HG03469 (cell line): ENCODE measurements around the gene EEFSEC.

ENCODE experiments used
- ATAC-seq: cut with Tn5 transposase; IDR thresholded peaks from one replicate; pipeline ENCODE4 v1.9.1; 2021; ENCODE audit warnings: mild to moderate bottlenecking, moderate library complexity, moderate number of reproducible peaks; ENCODE audit not compliant: unreplicated experiment

EEFSEC gene

DNA sequence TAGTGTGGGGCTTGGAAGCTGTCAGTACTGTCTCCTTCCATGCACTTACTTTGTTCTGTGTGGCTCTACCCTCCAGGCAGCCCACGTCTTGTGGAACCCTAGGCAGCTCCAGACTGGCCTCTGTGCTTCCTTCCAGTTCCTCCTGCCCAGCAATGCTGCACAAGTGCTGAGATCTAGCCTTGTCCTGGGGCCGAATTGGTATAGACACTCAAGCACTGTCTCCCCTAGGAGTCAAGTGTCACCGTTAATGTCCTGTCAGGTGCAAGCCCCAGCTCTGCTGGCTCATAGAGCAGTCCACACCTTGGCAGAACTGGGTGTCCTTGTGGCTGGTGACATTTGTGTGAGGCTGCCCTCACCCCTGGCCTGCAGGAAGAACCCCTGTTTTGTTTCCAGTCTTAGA, 130.1 kb downstream of the EEFSEC start:
- ATAC-seq, result no peak

DNA sequence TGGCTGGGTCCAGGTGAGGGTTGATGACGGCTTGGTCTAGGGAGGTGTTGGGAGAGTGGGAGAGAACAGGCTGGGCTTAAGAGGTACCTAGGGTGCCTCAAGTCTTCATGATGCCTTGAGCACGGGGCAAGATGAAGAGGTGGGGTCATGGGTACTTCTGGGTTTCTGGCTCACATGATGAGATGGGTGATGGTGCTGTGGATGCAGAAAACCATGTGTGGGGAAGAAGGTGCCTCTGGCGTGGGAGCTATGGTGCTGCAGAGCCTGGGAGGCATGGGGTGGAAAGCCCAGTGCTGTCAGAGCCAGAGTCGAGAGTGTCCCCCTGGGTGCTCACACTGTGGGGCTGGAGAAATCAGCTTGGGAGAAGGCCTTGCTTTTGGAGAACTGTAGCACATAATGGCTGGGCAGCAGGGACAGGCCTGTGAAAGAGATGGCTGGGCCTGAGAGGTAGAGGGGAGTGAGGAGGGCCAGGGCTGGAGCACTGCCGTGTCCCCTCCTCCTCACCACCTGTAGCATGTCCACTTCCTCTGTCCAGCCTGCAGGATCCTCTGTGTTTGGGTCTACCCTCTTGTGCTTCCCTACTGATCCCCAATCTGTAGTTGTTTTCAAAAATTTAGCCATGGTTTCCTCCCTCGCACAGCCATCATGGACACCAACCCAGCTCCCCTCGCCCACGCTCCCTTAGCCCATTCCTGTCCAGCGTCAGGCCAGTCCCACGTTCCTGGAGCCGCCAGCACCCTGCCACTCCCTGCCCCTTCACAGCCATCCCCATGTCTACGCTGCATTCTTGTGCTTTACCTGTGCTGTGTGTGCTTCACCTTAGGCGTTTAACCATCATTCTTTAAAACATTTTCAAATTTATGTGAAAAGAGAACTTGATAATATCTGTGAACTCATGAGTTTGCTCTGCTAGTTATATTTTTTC, 132.0 kb downstream of the EEFSEC start:
- ATAC-seq, result no peak

DNA sequence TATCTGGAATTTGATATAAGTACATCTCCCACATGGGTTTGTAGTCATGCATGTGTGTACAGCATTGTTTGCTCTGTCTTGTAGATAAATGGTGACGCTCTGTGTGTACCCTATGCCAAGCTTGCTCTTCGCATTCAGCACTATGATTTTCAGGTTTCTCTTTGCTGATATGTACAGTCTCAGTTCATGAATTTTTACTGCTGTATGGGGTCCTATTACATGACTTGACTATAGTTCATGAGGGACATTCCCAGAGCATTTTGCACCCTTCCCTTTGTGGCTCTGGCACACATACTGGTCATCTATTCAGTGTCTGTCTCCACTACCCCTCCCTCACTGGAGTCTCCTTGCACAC, 132.7 kb downstream of the EEFSEC start:
- ATAC-seq, result no peak

DNA sequence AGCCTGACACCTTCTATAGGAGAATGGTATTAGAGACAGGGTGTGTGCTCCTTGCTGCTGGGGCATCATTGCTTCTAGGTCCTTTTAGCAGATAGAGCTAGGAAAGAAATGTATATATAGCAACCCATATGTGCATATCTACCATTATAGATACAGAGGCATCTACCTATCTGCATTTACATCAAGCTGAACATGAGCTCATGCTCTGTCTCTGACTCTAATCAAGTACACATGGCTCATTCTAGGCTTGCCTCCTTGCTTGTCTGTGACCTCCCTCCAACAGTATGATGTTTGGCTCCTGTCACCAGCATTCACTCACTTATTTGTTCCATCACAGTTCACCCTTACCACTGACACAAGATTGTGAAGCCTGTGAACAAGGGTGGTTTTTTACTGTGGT, 133.4 kb downstream of the EEFSEC start:
- ATAC-seq, result no peak

DNA sequence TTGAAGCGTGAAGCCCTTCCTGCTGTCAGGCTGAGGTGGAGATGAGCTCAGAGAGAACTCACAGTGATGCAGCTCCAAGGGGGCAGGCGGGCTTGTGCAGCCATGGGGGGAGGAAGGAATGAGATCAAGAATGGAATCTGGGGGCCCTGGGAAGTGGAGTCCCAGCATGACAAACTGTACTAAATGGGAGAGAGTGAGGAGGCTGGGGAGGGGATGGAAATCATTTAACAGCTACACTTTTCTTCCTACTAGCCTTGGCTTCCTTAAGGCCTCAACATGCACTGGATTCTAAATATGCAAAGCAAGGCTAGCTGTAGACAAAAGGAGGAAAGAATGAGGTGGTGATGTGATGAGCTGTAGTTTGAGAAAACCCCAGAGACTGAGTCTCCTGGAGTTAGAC, 133.9 kb downstream of the EEFSEC start:
- ATAC-seq, result no peak

DNA sequence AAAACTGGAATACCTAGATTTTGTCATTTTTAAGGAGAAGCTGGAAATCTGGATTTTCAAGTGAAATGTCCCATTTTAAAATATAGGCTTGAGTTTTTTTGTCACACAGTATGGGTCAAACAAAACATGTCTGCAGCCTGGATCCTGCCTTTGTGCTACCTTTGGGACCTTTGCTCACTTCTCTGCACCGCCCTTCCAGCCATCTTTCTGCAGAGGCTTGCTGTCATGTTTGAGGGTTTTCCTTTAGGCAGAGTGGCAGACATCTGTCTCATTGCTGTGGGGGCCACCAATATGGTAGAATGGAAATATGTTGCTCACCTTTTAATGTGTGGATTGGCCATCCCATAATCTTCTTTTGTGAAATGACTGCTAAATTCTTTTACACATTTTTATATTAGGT, 136.3 kb downstream of the EEFSEC start:
- no peak for ATAC-seq

DNA sequence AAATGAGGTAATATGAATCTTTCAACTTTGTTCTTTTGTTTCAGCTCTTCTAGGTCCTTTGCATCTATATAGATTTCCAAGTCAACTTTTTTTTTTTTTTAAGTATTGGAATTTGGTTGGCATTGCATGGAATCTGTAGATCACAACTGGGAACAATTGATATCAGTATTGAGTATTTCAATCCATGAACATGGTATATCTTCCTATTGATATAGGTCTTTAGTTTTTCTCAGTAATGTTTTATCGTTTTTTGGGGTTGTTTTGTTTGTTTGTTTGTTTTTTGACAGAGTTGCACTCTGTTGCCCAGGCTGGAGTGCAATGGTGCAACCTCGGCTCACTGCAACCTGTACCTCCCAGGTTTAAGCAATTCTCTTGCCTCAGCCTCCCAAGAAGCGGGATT, 137.2 kb downstream of the EEFSEC start:
- no peak for ATAC-seq

DNA sequence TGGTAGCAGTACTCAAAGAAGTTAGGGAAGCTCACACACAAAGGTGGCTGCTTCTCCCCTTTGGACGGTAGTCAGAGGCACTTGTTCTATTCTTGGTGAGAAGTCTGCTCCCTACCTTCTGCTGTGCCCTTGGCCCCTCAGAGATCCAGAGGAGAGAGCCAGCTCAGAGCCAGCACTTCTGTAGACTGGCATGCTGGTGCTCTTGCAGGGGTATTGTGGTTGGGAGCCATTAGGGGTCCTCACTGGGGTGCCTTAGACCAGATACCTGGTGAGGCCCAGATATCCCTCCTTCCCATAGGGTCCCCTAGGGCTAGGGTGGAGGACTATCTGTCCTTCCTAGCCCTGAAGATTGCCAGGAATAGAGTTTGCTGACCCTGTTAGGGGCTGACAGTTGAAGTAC, 140.6 kb downstream of the EEFSEC start:
- ATAC-seq, result no peak

DNA sequence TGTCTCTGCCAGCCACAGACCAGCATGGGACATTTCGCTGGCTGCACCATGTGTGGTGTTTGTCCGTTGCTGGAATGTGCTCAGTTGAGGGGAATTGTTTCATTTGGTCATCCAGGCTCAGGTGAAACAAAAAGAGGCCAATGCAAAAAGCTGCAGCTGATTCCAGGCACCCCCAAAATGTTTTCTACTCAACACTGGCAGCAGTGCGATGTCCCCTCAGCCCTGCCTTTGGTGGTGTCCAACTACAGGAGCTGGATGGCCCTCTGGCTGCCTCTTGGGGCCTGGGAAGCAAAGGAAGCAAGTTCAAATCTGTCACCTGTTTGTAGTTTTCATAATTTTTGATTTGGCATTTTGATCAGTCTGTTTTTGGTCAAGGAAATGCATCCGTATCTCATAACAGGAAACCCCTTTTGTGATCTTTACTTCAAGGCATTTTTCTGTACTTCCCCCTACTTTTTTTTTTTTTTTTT, 141.8 kb downstream of the EEFSEC start:
- ATAC-seq, result no peak

DNA sequence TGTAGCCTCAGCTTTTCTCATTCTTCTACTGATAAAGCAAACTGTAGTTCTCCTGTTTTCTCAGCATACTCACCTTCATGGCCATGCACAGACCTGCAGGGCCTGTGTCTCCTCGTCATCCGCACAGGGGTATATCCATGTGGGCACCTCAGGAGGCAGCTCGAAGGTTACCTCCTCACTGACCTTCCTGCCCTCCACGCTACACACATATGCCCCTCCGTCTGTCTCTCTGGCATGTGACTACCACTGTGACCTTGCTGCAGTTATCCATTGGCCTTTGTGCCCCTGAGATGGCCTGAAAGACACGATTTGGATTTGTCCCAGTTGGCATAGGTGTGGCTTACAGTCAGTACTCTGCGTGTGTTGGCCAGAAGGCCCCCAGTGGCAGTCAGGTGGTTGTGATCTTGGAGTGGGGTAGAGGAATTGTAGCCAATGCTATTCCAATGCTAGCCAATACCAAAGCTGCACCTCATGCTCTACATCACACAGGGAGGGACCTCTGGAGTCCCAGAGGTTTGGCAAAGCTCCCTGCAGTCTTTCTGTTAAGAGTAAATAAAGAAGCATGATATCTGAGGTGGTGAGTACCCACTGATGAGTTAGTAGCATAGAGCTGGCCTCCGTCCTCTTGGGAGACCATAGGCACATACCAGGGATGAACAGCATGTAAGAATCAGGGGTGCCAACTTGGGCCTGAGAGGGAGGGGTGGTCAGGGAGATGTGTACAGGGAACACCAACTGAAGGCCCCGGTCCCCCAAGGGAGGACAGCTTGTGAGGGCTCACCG, 143.4 kb downstream of the EEFSEC start:
- no peak for ATAC-seq

DNA sequence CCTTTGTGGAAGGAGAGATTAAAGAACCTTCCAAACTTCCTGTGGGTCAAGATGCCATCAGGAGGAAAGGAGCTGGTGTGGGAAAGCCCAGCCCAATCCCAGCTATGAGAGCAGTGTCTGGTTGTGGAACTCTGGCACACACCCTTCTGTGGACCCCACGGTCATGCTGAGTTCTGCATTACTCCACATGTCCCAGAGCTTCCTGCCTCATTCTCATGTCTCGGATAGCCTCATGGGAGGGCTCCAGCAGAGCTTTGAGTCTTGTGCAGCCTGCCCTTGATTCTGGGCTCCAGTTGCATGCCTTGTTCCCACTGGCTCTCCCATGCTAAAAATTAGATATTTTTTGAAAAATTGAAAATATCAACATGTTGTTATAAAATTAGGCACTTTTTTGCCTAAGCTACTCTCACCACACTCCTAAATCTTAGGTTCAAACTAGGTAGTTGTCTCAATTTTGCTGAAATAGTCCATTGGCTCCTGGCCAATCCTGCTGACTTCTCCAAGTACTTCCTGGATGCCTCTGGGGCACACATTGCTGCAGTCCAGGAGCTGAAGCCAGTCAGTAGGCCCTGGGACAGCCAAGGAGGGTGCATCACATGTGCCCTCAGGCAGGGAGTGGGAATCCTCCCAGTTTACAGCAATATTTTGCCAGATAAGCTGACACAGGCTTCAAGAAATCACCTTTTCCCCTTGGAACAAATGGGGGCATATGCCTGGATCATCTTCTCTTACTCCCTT, 144.3 kb downstream of the EEFSEC start:
- no peak for ATAC-seq

DNA sequence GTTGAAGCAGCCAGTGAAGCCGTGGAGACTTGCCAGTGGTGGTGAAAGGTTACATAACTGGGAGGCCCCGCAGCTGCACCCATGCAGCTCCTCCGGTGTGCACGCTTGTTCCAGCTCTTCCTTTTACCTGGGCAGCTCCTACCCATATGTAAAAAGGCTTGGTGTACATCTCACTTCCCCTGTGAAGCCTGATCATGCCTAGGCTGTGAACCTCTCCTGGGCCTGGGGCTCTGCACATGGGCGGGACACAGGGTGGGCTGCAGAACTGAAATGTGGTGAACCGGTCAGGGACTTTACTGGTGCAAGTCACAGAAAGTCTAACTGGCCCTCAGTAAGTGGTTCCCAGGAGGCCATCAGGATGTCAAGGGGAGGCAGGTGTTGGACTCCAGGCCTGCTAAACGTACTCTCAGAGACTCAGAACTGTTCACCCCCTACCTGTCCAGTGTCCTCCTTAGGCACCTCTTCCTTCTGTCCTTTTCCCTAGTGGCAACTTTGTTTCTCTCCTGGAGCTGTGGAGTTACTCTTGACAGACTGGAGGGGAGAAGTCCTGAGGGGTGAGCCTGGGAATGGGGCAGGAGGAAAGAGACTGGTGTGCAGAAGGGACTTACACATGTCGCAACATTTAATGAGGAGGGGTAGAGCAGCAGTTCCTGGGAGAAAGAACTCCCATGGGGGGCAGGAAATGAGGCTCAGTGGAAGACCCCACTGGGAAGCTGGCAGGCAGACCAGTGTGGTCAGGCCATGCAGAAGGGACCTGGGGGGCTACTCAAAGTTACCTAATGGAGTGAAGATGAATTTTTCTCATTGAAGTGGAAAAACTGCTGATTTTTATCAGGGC, 148.1 kb downstream of the EEFSEC start:
- ATAC-seq, result no peak

DNA sequence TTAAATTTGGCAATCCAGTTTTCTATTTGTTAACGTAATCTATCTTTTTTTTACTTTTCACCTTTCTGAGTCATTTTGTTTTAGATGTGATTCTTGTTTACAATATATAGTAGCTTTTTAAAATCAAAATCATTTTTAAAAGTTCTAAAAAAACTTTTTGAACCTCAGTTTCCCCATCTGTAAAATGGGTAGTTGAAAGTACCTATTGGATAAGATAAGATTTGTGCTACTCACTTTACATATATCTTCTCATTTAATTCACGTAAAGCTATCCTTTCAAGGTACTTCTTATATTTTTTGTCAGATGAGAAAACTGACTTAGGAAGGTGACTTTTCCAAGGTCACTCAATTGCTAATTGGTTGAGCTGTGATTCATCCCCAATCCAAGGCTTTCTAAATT, 153.2 kb downstream of the EEFSEC start:
- no peak for ATAC-seq

DNA sequence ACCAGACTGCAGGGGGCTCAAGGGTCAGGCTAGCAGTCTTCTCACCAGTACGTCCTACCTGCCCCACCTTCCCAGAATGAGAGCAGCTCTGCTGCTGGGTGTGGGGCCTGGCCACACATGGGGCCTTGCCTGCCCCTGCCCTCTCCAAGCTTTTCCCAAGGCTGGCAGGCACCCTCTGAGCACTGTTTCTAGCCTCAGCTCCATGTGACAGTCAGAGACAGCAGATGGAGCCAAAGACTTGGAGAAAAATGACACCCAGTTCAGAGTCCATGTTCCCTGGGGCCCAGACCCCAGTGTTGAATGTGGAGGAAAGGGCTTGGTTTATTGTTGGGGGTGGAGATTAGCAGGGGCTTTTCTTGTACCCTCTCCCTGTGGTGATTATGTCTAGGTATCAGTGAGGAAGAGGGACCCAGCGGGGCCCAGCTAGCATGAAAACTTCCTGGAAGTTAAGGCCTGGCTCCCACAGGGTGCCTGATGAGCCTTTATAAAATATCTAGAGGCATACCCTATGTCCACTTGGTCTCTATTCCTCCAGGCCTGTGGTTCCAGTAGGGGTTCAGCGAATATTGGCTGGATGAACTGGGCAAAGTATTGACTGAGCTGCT, 153.8 kb downstream of the EEFSEC start:
- ATAC-seq, result no peak

DNA sequence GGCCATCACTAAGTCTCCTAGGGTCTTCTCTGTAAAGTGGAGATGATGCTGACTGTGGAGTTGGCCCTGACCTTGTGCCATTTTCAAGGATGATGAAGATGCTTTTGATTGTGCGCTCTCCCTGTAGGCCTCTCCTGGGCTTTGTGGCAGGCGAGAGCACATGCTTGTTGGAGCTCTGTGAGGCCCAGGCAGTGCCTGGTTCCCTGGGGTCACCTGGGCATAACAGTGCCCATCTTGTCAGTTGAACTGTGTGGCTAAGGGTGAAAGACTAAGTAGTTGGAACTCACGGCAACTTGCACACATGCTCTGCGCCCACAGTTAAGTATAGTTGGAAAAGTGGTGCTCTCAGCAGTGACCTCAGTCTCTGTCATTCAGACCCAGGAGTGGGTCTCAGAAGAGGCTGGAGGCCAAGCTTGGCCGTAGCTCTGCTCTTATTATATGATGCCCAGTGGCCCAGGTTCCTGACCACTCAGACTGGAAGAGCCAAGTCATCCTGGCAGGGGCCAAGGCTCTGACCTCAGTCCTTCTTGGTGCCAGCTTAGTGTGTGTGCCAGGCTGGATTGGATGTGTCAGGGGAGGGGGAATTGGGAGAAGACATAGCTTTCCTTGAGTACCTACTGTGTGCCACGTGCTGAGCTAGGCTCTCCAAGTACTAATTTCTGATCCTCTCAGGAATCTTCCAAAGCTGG, 154.6 kb downstream of the EEFSEC start:
- ATAC-seq, result no peak

DNA sequence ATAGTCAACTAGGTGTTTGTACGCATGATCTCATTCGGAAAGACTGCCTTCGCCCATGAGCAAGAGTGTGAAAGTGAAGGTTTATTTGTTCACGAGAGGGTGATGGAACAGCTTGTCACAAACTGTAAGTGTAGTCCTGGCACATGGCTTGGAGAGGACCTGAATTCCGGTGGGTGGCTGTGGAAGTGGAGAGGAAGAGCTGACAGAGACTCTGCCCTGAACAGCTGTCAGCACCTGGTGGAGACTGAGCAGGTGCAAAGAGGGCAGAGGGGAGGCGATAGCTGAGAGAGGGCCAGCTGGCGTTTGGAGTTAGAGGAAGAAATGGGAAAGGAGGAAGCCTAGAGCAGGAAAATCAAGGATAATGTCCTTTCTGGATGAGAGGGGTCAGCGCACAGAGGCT, 155.7 kb downstream of the EEFSEC start:
- ATAC-seq, result no peak

DNA sequence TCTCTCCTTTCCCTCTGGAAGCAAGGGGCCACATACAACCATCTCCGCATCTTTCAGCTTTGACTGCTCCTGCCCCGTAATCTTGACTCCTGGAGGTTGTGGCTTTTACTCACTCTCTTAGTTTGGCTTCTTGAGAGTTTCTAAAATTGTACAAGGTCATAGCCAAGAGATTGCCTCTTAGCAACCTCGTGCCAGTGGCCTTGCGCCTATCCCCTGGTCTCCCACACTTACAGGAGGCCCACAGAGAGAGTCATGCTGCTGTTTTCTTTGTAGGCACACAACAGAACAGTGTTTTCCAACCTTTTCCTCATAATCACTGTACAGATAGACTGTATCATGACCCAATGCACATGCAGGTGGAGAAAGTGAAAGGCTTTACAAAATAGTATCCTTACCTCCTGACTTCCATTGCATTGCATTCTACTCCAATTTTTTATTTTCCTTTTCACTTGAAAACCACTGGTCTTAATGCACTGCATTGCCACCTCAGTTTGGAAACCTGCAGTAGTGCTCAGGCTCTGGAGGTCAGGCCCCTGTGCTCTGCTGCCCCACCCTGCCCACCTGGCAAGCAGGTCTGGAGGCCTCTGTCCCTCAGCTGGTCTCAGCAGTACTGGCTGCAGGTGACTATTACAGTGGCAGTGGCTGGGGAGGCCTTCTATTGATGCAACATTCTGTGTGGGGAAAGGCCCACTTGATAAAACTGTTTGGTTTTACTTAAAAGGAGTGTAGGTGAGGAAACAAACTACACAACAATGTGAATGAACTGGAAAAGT, 157.2 kb downstream of the EEFSEC start:
- ATAC-seq, result no peak

DNA sequence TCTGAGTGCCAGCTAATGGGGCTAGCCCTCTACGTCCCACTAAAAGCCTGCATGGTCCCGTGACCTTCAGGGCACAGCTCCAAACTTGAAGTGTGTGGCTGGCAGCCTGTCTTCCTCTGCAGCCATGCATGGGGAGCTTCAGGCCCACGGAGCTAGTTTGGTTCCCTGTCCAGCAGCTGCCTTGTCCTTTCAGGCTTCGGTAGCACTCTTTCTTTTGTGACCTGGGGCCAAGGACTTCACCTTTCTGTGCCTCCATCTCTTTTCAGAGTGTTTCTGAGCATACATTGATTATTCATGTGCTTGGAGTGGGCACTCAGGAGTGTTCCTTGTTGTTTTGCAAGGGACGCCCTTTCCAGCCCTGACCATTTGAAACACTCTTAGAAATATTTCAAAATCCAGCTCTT, 158.2 kb downstream of the EEFSEC start:
- no peak for ATAC-seq

DNA sequence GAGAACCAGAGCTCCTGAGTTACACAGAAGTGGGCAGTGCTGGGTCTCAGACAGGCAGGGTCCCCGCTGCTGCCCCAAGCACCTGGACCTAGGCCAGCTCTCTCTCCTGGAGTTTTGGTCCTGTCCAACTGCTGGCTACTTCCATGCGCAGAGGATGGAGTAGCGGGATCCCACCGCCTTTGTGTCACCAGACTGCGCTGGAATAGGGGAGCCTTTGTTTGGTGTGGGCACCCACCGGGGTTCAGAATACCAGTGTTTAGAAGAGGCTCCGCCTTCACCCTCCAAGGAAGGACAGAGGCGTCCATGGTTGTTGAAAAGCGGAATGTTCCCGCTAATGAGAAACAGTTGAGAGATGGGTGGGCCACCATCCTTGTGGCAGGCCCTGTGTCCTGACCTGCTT, 159.0 kb downstream of the EEFSEC start:
- ATAC-seq, result no peak
